ENCODE data around the gene PLCH1. TPM values are rescaled to one million over a fixed set of nuclear protein-coding genes. Genes with fewer than 3 reads are reported as not detected.

The PLCH1 gene
- total and polyA plus RNA-seq, 2 of the 8 experiments (the other 6 are each of a cell fraction or from before 2014, with no cell fraction given): 5.8 to 17.2 TPM

GRCh38 chr3:155556531-155556930, 188.3 kb downstream of the PLCH1 start:
- Histone ChIP-seq H4K8ac (ENCODE audit: extremely low read depth, insufficient read depth, low read length) (no peak overlapping the region), H3K4me2 (ENCODE audit: insufficient read depth in 1 of 2, low read depth in 2 of 2, low read length in 2 of 2) (no peak overlapping the region), H3K14ac (ENCODE audit: insufficient read length) (no peak overlapping the region), H3K27ac (ENCODE audit: low read depth, low read length) (no peak overlapping the region), H4K91ac (replicated peaks; ENCODE audit: insufficient read length, low read length) (no peak overlapping the region), H2BK15ac (ENCODE audit: low read length) (no peak overlapping the region), H3K4ac (replicated peaks; ENCODE audit: insufficient read length, low read depth, low read length) (no peak overlapping the region), H3K27me3 (replicated peaks in 1 of 4; ENCODE audit: control insufficient read depth in 3 of 4, extremely low read depth in 1 of 4, insufficient read depth in 3 of 4, low read length in 3 of 4) (no peaks in the 10 kb centered on the region), H4K20me1 (replicated peaks in 1 of 2; ENCODE audit: control insufficient read depth in 1 of 2, insufficient read depth in 2 of 2, low read length in 2 of 2) (no peaks in the 10 kb centered on the region), H2BK12ac (ENCODE audit: low read depth, low read length) (no peak overlapping the region), H3K9me3 (ENCODE audit: insufficient read depth in 2 of 2, low read depth in 1 of 2, low read length in 1 of 2) (no peaks in the 10 kb centered on the region), H2BK20ac (ENCODE audit: low read length) (no peak overlapping the region), H3K18ac (ENCODE audit: extremely low read depth, low read length) (no peak overlapping the region), H3K23me2 (ENCODE audit: low read depth, low read length) (no peaks in the 10 kb centered on the region), H2BK120ac (replicated peaks; ENCODE audit: low read depth, low read length) (no peak overlapping the region), H3K4me1 (replicated peaks in 1 of 4; ENCODE audit: control insufficient read depth in 3 of 4, insufficient read depth in 4 of 4, low read length in 3 of 4) (no peaks in the 10 kb centered on the region), H3K79me2 (ENCODE audit: control insufficient read depth in 1 of 2, insufficient read depth in 2 of 2, low read length in 2 of 2) (no peaks in the 10 kb centered on the region), H3K23ac (ENCODE audit: insufficient read length) (no peak overlapping the region), H3K9ac (replicated peaks in 1 of 4; ENCODE audit: extremely low read depth in 1 of 4, low read depth in 3 of 4, low read length in 3 of 4) (no peak overlapping the region), H3K4me3 (ENCODE audit: extremely low read depth in 1 of 4, insufficient read depth in 2 of 4, low read depth in 3 of 4, low read length in 4 of 4) (no peak overlapping the region), H2AK5ac (ENCODE audit: low read depth, low read length) (no peak overlapping the region), H4K5ac (ENCODE audit: insufficient read length, low read depth, low read length) (no peak overlapping the region), H3K36me3 (ENCODE audit: control insufficient read depth in 2 of 4, insufficient read depth in 4 of 4, low read length in 3 of 4) (peaks cover 0 to 4% (median 1%) of the 10 kb centered on the region in 4 experiments; a peak in 4 of 8 replicates), H3K79me1 (ENCODE audit: low read depth, low read length) (no peaks in the 10 kb centered on the region), H3K56ac (replicated peaks; ENCODE audit: insufficient read length, low read depth, low read length) (no peak overlapping the region), H2BK5ac (ENCODE audit: low read depth, low read length) (no peak overlapping the region), H2AFZ (ENCODE audit: low read length) (no peak overlapping the region)
- POLR2A ChIA-PET (ENCODE audit: partially characterized antibody): no interaction called here
- 87% methylated on average over 4 of the region's 4 CpGs; no CpG with 5 or more reads in 1 of the 2 experiments for WGBS, 2 experiments (ENCODE audit: extremely low coverage in 1 of 2, insufficient coverage in 1 of 2, insufficient read length in 1 of 2, insufficient replicate concordance in 2 of 2, low coverage in 1 of 2, low lambda C conversion rate in 2 of 2, missing lambda C conversion rate in 1 of 2)
- no peak for DNase-seq (ENCODE audit: low read depth in 1 of 2, low spot score in 2 of 2)
- TF ChIP-seq RNF2 (IDR thresholded peaks at IDR 0.05; ENCODE audit: borderline replicate concordance, low read depth, low read length, missing control alignments, poor library complexity, severe bottlenecking): no peak
- TF ChIP-seq RAD21 (IDR thresholded peaks at IDR 0.05 in 1 of 2, conservative IDR thresholded peaks at IDR 0.05 in 1 of 2; ENCODE audit: low read depth in 2 of 2, low read length in 2 of 2): no peak
- TF ChIP-seq CEBPB (IDR thresholded peaks at IDR 0.05; ENCODE audit: low read depth, low read length): no peak
- TF ChIP-seq POU5F1 (IDR thresholded peaks at IDR 0.05; ENCODE audit: low read depth, low read length): no peak
- no peak for TF ChIP-seq CTBP2 (IDR thresholded peaks at IDR 0.05; ENCODE audit: borderline replicate concordance, insufficient read depth, insufficient read length, low read length)
- TF ChIP-seq TAF7 (optimal IDR thresholded peaks at IDR 0.05; ENCODE audit: borderline replicate concordance, low read depth, low read length): no peak
- TF ChIP-seq CBX8 (IDR thresholded peaks at IDR 0.05; ENCODE audit: borderline replicate concordance, low read depth, low read length): no peak
- TF ChIP-seq SIX5 (IDR thresholded peaks at IDR 0.05; ENCODE audit: low read depth, low read length): no peak
- TF ChIP-seq ZNF274 (IDR thresholded peaks at IDR 0.05; ENCODE audit: borderline replicate concordance, extremely low read depth, low read length): no peak
- CTCF ChIA-PET (ENCODE audit: partially characterized antibody): interaction anchor here (1.5 kb wide), 2 partner anchors 135 to 146 kb away, joined by 3 to 5 read pairs; no protein-coding TSS in a partner anchor
- no peak for FAIRE-seq

All from H1 (cell line).